PFSK-1 (cell line): Measurements from ENCODE around the gene RASGRF2.

Experiments used
- POLR2AphosphoS5 ChIP-seq: IDR thresholded peaks from 2 replicates; pipeline ENCODE4 v1.6.1; 2012; ENCODE audit warnings: low read depth, mild to moderate bottlenecking, control low read depth, low read length, moderate library complexity
- TF ChIP-seq, protein P1 (sequence below), 2 experiments: IDR thresholded peaks; 2 replicates each; pipeline versions ENCODE4 v1.6.1 to v1.8.0; 2011 to 2012; ENCODE audit warnings: low read depth in 2 of 2, low read length in 2 of 2, control low read depth in 1 of 2, inconsistent platforms in 1 of 2, mild to moderate bottlenecking in 1 of 2, moderate library complexity in 1 of 2; ENCODE audit not compliant: insufficient read depth in 1 of 2

GRCh38 chr5:80936881-80937280 is 23.3 kb upstream of the RASGRF2 start:
- TF ChIP-seq POLR2AphosphoS5 = no peak
- TF ChIP-seq, protein P1, sequence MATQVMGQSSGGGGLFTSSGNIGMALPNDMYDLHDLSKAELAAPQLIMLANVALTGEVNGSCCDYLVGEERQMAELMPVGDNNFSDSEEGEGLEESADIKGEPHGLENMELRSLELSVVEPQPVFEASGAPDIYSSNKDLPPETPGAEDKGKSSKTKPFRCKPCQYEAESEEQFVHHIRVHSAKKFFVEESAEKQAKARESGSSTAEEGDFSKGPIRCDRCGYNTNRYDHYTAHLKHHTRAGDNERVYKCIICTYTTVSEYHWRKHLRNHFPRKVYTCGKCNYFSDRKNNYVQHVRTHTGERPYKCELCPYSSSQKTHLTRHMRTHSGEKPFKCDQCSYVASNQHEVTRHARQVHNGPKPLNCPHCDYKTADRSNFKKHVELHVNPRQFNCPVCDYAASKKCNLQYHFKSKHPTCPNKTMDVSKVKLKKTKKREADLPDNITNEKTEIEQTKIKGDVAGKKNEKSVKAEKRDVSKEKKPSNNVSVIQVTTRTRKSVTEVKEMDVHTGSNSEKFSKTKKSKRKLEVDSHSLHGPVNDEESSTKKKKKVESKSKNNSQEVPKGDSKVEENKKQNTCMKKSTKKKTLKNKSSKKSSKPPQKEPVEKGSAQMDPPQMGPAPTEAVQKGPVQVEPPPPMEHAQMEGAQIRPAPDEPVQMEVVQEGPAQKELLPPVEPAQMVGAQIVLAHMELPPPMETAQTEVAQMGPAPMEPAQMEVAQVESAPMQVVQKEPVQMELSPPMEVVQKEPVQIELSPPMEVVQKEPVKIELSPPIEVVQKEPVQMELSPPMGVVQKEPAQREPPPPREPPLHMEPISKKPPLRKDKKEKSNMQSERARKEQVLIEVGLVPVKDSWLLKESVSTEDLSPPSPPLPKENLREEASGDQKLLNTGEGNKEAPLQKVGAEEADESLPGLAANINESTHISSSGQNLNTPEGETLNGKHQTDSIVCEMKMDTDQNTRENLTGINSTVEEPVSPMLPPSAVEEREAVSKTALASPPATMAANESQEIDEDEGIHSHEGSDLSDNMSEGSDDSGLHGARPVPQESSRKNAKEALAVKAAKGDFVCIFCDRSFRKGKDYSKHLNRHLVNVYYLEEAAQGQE (IDR thresholded peaks at IDR 0.05; ENCODE audit: insufficient read depth in 1 of 2, low read depth in 2 of 2, low read length in 2 of 2) = no peak
